Lung (tissue), 12 donors: Measurements from ENCODE around the gene SLC25A33. TPM values are rescaled to one million over a fixed set of nuclear protein-coding genes. Genes with fewer than 3 reads are reported as not detected.
A peak's percentile ranks its signal among the peaks of the same experiment; 100 is the strongest.

Experiments used
- ATAC-seq: fragments of 200-7000 bp; cut with Tn5 transposase; one replicate; pipeline ENCODE4 v1.9.1; 2020; ENCODE audit warnings: moderate number of reproducible peaks; ENCODE audit not compliant: insufficient read depth, low FRiP score
- DNase-seq, 3 donors: peaks; one replicate each; pipeline ENCODE4 v3.0.0-alpha.2; 2013 to 2017
- H3K27ac ChIP-seq, 2 donors: one replicate each; pipeline ENCODE4 v1.5.1; 2013; ENCODE audit warnings: mild to moderate bottlenecking in 2 of 2, moderate library complexity in 2 of 2, control low read depth in 1 of 2, inconsistent platforms in 1 of 2, low read depth in 1 of 2, low read length in 1 of 2
- H3K27me3 ChIP-seq, 3 donors: one replicate each; pipeline ENCODE4 v1.5.1; 2013; ENCODE audit warnings: low read length in 2 of 3; ENCODE audit not compliant: control insufficient read depth in 3 of 3, insufficient read depth in 3 of 3
- H3K36me3 ChIP-seq, 4 donors: one replicate each; pipeline ENCODE4 v1.5.1; 2013; ENCODE audit warnings: low read length in 4 of 4, mild to moderate bottlenecking in 1 of 4, moderate library complexity in 1 of 4; ENCODE audit not compliant: control insufficient read depth in 4 of 4, insufficient read depth in 4 of 4
- H3K4me1 ChIP-seq, 5 donors: one replicate each; pipeline ENCODE4 v1.5.1; 2013; ENCODE audit warnings: low read length in 5 of 5, mild to moderate bottlenecking in 2 of 5, moderate library complexity in 1 of 5; ENCODE audit not compliant: control insufficient read depth in 5 of 5, insufficient read depth in 5 of 5
- H3K4me3 ChIP-seq: one replicate; pipeline ENCODE4 v1.5.1; 2013; ENCODE audit warnings: mild to moderate bottlenecking, control low read depth, moderate library complexity
- H3K9ac ChIP-seq, 2 donors: one replicate each; pipeline ENCODE4 v1.5.1; 2013; ENCODE audit warnings: low read length in 2 of 2, control low read depth in 1 of 2; ENCODE audit not compliant: insufficient read depth in 1 of 2
- H3K9me3 ChIP-seq, 4 donors: one replicate each; pipeline ENCODE4 v1.5.1; 2013; ENCODE audit warnings: low read length in 3 of 4, mild to moderate bottlenecking in 1 of 4, moderate library complexity in 1 of 4; ENCODE audit not compliant: control insufficient read depth in 4 of 4, insufficient read depth in 3 of 4
- CTCF ChIP-seq: IDR thresholded peaks from 2 replicates; pipeline ENCODE4 v1.5.1; 2012; ENCODE audit warnings: mild to moderate bottlenecking; ENCODE audit errors: control extremely low read depth, extremely low read depth
- whole genome bisulfite sequencing, 2 donors: extraction: QIAGEN DNeasy Blood & Tissue Kit; methylation state at CpG; one replicate each; pipeline ENCODE4 v1.1.7; 2013; 5-methylcytosine and 5-hydroxymethylcytosine counted together
- polyA plus RNA-seq, 2 donors: library from polyadenylated mRNA; stranded (reverse); fragments of 200-250 nt; gene quantifications; one replicate each; pipeline ENCODE4 v1.2.1, GENCODE V29; 2013
- total RNA-seq, 2 donors: library from RNA; depleted of rRNA in 1 of 2; stranded (reverse); fragments of >200 nt in 1 of 2; gene quantifications; one replicate each; pipeline ENCODE4 v1.2.1, GENCODE V29; 2014 to 2021
- donor health status: control.
- donor health status: control.
- donor health status: Bipolar disorder and iron deficiency.
- donor health status: healthy.
- donor health status: DM: yes; HTN: yes; CAD: no.

The SLC25A33 gene
- total and polyA plus RNA-seq, 4 donors = 3.2 to 5.2 (median 4.5) TPM

- no peaks in the 10 kb centered on the region for H3K4me1 ChIP-seq
- no peak overlapping the region for H3K4me3 ChIP-seq
Observed at GRCh38 chr1:9629445-9630201, 90.4 kb downstream of the SLC25A33 start.

GRCh38 chr1:9630331-9631111 is 91.3 kb downstream of the SLC25A33 start:
- DNase-seq (no peak), ATAC-seq (no peak)
- WGBS, 2 donors = 32 to 53% methylated on average over 8 of the region's 8 CpGs
- no peak for TF ChIP-seq CTCF
- H3K4me3 ChIP-seq = no peak overlapping the region
- H3K36me3 ChIP-seq = no peaks in the 10 kb centered on the region
- H3K9me3 ChIP-seq = no peaks in the 10 kb centered on the region
- H3K27ac ChIP-seq = peak overlapping the region in 1 of 2 donors; percentile 60
- H3K4me1 ChIP-seq = no peaks in the 10 kb centered on the region
- H3K27me3 ChIP-seq = no peaks in the 10 kb centered on the region
- no peak overlapping the region for H3K9ac ChIP-seq

More at GRCh38 chr1:9629445-9630201, 90.4 kb downstream of the SLC25A33 start:
- WGBS, 2 donors = 15 to 36% methylated on average over 28 to 29 of the region's 29 CpGs
- no peak for TF ChIP-seq CTCF
- ATAC-seq (no peak), DNase-seq (peak in 1 of 3 donors; percentile 43)
- no peak overlapping the region for H3K9ac ChIP-seq
- H3K9me3 ChIP-seq = no peaks in the 10 kb centered on the region
- no peaks in the 10 kb centered on the region for H3K27me3 ChIP-seq
- no peaks in the 10 kb centered on the region for H3K36me3 ChIP-seq
- H3K27ac ChIP-seq = peak overlapping the region in 1 of 2 donors; percentile 60

GRCh38 chr1:9631613-9632012 is 92.3 kb downstream of the SLC25A33 start:
- ATAC-seq (no peak), DNase-seq (no peak)
- no peaks in the 10 kb centered on the region for H3K9me3 ChIP-seq
- no peaks in the 10 kb centered on the region for H3K4me1 ChIP-seq
- H3K27ac ChIP-seq = no peak overlapping the region
- no peaks in the 10 kb centered on the region for H3K36me3 ChIP-seq
- TF ChIP-seq CTCF = no peak
- no peaks in the 10 kb centered on the region for H3K27me3 ChIP-seq
- WGBS, 2 donors = 80 to 86% methylated on average over 3 of the region's 3 CpGs
- no peak overlapping the region for H3K9ac ChIP-seq
- H3K4me3 ChIP-seq = no peak overlapping the region
